Measurements from ENCODE around the gene CTNNA3. TPM values are rescaled to one million over a fixed set of nuclear protein-coding genes. Genes with fewer than 3 reads are reported as not detected.

CTNNA3 gene
- total RNA-seq, 1 donor from 2014 or later = under 0.01 TPM

GRCh38 chr10:66803174-66803573 lies 892.8 kb downstream of the CTNNA3 start:
- Histone ChIP-seq H3K4me3 (no peak overlapping the region), H3K27me3 (no peaks in the 10 kb centered on the region), H3K27ac (no peak overlapping the region), H3K9me3 (no peaks in the 10 kb centered on the region), H3K36me3 (no peaks in the 10 kb centered on the region), H3K4me1 (no peaks in the 10 kb centered on the region)
- TF ChIP-seq CTCF (IDR thresholded peaks at IDR 0.05) = no peak
- no peak for DNase-seq (ENCODE audit: low spot score in 2 of 2)
- intact Hi-C loops (cut with DNase I) = no loop called here

- no peak for DNase-seq (ENCODE audit: low spot score in 2 of 2)
- no peaks in the 10 kb centered on the region for H3K27me3 ChIP-seq
- H3K9me3 ChIP-seq = no peaks in the 10 kb centered on the region
- H3K27ac ChIP-seq = no peak overlapping the region
- no peaks in the 10 kb centered on the region for H3K36me3 ChIP-seq
- no peaks in the 10 kb centered on the region for H3K4me1 ChIP-seq
- intact Hi-C loops (cut with DNase I) = no loop called here
- TF ChIP-seq CTCF (IDR thresholded peaks at IDR 0.05) = no peak
- H3K4me3 ChIP-seq = no peak overlapping the region
Measured at GRCh38 chr10:66799474-66799873, 896.5 kb downstream of the CTNNA3 start.

DNA sequence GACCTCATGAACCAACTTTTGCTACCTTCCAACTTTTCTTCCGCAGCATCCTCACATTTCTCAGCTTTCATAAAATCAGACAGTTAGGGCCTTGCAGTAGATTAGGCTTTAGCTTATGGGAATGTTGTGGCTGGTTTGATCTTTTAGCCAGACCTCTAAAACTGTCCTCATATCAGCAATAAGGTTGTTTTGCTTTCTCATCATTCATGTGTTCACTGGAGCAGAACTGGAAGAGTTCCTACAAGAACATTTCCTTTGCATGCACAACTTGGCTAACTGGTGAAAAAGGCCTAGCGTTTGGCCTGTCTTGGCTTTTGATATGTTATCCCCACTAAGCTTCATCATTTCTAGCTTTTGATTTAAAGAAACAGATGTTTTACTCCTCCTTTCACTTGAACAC lies 900.1 kb downstream of the CTNNA3 start:
- Histone ChIP-seq H3K27me3 (no peaks in the 10 kb centered on the region), H3K27ac (no peak overlapping the region), H3K36me3 (no peaks in the 10 kb centered on the region), H3K4me3 (no peak overlapping the region), H3K4me1 (no peaks in the 10 kb centered on the region), H3K9me3 (no peaks in the 10 kb centered on the region)
- no peak for TF ChIP-seq CTCF (IDR thresholded peaks at IDR 0.05)
- intact Hi-C loops (cut with DNase I) = no loop called here
- DNase-seq (ENCODE audit: low spot score in 2 of 2) = no peak

- Histone ChIP-seq H3K27ac (no peak overlapping the region), H3K9me3 (no peaks in the 10 kb centered on the region), H3K27me3 (no peaks in the 10 kb centered on the region), H3K4me1 (no peaks in the 10 kb centered on the region), H3K36me3 (no peaks in the 10 kb centered on the region), H3K4me3 (no peak overlapping the region)
- intact Hi-C loops (cut with DNase I) = no loop called here
- no peak for TF ChIP-seq CTCF (IDR thresholded peaks at IDR 0.05)
- no peak for DNase-seq (ENCODE audit: low spot score in 2 of 2)
Measured at GRCh38 chr10:66792441-66792840, 903.6 kb downstream of the CTNNA3 start.

- intact Hi-C loops (cut with DNase I) = no loop called here
- Histone ChIP-seq H3K4me3 (no peak overlapping the region), H3K4me1 (no peaks in the 10 kb centered on the region)
Measured at GRCh38 chr10:66788178-66788987, 907.6 kb downstream of the CTNNA3 start.

More at GRCh38 chr10:66788178-66788987, 907.6 kb downstream of the CTNNA3 start:
- no peak for DNase-seq (ENCODE audit: low spot score in 2 of 2)
- H3K27me3 ChIP-seq = no peaks in the 10 kb centered on the region
- no peaks in the 10 kb centered on the region for H3K9me3 ChIP-seq
- H3K36me3 ChIP-seq = no peaks in the 10 kb centered on the region
- TF ChIP-seq CTCF (IDR thresholded peaks at IDR 0.05) = no peak
- no peak overlapping the region for H3K27ac ChIP-seq

Data from ascending aorta (tissue), 2 donors.